Measurements from ENCODE around the gene TBC1D10A. TPM values are rescaled to one million over a fixed set of nuclear protein-coding genes. Genes with fewer than 3 reads are reported as not detected.

Gene TBC1D10A
- total and polyA plus RNA-seq, 7 donors = 2.2 to 4.8 (median 3.2) TPM

DNA sequence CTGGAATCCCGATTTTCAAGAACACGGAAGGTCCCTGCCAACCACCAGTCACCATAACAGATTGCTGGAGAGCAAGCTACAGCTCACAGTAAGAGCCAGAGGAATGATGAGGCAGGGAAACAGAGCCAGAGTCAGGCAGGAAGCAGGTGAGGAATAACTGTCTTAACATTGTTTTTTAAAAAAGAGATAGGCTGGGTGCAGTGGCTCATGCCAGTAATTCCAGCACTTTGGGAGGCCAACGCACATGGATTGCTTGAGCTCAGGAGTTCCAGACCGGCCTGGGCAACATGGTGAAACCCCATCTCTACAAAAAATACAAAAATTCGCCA is 24.0 kb downstream of the TBC1D10A start:
- DNase-seq = no peak
- peaks cover 0 to 10% of the 10 kb centered on the region in 2 donors for H3K36me3 ChIP-seq (ENCODE audit: insufficient read depth in 1 of 2, low read depth in 1 of 2)
- WGBS, 3 donors = 54 to 66% (median 64%) methylated on average over 5 of the region's 5 CpGs
- H3K4me1 ChIP-seq = peaks cover 13% of the 10 kb centered on the region
- H3K27me3 ChIP-seq (ENCODE audit: insufficient read depth in 3 of 3, low read length in 2 of 3) = no peaks in the 10 kb centered on the region
- TF ChIP-seq, protein P1, sequence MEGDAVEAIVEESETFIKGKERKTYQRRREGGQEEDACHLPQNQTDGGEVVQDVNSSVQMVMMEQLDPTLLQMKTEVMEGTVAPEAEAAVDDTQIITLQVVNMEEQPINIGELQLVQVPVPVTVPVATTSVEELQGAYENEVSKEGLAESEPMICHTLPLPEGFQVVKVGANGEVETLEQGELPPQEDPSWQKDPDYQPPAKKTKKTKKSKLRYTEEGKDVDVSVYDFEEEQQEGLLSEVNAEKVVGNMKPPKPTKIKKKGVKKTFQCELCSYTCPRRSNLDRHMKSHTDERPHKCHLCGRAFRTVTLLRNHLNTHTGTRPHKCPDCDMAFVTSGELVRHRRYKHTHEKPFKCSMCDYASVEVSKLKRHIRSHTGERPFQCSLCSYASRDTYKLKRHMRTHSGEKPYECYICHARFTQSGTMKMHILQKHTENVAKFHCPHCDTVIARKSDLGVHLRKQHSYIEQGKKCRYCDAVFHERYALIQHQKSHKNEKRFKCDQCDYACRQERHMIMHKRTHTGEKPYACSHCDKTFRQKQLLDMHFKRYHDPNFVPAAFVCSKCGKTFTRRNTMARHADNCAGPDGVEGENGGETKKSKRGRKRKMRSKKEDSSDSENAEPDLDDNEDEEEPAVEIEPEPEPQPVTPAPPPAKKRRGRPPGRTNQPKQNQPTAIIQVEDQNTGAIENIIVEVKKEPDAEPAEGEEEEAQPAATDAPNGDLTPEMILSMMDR (IDR thresholded peaks at IDR 0.05) = no peak
- H3K4me3 ChIP-seq = no peak overlapping the region
- intact Hi-C loops (cut with DNase I) = no loop called here
- no peak for ATAC-seq
- H3K27ac ChIP-seq = peak overlapping the region; percentile 46
- no peaks in the 10 kb centered on the region for H3K9me3 ChIP-seq

DNA sequence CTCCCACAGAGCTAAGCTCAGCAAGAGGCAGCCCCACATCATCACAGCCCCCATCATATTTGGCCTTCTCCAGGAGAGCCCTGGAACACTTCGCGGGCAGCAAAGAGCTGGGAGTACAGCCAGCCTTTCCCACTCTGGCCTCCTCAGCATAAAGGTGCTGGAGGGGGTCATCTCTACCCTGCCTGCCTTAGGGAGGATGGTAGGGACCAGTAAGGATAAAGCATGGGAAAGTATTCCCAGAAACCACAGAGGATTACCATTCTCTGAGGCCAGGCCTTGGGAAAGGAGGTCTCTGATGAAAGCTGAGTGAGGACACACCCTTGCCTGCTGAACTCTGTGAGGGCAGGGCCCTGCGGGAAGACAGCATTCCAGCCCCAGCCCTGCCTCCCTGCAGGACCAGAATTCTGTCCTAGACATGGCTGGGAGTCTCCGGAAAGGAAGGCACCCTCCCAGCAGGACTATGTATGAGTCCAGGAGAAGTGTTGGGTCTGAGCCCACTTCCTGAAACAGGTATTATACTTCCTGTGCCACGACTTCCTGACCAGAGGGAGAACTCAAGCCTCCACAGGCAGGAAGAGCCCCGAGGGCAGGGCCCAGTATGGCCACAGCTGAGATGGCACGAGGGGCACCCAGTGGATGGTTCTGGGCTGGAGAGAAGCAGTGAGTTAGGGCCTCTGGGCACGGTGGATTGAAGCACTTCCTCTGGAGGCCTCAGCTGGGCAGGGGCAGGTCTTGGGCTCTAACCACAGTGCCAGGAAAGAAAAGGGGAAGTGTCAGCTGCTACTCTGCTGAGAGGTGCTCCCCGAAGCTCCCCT is 24.5 kb downstream of the TBC1D10A start:
- intact Hi-C loops (cut with DNase I) = no loop called here
- WGBS, 3 donors = 40 to 52% (median 41%) methylated on average over 9 of the region's 9 CpGs
- Histone ChIP-seq H3K36me3 (ENCODE audit: insufficient read depth in 1 of 2, low read depth in 1 of 2) (peaks cover 0 to 15% of the 10 kb centered on the region in 2 donors), H3K4me1 (peaks cover 13% of the 10 kb centered on the region), H3K9me3 (no peaks in the 10 kb centered on the region), H3K4me3 (no peak overlapping the region), H3K27me3 (ENCODE audit: insufficient read depth in 3 of 3, low read length in 2 of 3) (no peaks in the 10 kb centered on the region), H3K27ac (peak overlapping the region; percentile 46)
- DNase-seq = peak in 1 of 2 donors; percentile 70
- peak; percentile 29 to 39 (median 33) for ATAC-seq
- TF ChIP-seq, protein P1 (IDR thresholded peaks at IDR 0.05) = no peak

DNA sequence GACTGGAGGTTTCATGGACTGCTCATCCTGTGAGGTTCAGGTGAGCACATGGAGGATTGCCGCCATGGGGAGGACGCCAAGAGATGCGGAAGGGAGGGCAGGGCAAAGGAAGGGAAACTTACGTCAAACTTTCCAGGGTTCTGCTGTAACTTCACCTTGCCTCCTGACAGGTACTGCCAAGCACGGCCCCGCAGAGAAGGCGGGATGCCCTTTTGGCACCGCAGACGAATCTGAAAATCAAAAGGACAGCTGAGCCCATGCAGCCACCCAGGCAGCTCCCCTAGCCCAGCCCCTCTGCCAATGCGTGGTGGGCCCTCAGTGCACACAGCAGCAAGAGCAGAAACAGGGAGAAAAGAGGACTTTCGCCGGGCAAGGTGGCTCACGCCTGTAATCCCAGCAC is 27.4 kb downstream of the TBC1D10A start:
- Histone ChIP-seq H3K9me3 (no peaks in the 10 kb centered on the region), H3K4me3 (no peak overlapping the region), H3K27ac (no peak overlapping the region), H3K27me3 (ENCODE audit: insufficient read depth in 3 of 3, low read length in 2 of 3) (no peaks in the 10 kb centered on the region), H3K4me1 (peaks cover 9% of the 10 kb centered on the region), H3K36me3 (ENCODE audit: insufficient read depth in 1 of 2, low read depth in 1 of 2) (peaks cover 0 to 25% of the 10 kb centered on the region in 2 donors)
- intact Hi-C loops (cut with DNase I) = no loop called here
- ATAC-seq (no peak), DNase-seq (no peak)
- TF ChIP-seq, protein P1 (IDR thresholded peaks at IDR 0.05) = no peak
- 95 to 96% (median 95%) methylated on average over 13 of the region's 13 CpGs for WGBS, 3 donors

DNA sequence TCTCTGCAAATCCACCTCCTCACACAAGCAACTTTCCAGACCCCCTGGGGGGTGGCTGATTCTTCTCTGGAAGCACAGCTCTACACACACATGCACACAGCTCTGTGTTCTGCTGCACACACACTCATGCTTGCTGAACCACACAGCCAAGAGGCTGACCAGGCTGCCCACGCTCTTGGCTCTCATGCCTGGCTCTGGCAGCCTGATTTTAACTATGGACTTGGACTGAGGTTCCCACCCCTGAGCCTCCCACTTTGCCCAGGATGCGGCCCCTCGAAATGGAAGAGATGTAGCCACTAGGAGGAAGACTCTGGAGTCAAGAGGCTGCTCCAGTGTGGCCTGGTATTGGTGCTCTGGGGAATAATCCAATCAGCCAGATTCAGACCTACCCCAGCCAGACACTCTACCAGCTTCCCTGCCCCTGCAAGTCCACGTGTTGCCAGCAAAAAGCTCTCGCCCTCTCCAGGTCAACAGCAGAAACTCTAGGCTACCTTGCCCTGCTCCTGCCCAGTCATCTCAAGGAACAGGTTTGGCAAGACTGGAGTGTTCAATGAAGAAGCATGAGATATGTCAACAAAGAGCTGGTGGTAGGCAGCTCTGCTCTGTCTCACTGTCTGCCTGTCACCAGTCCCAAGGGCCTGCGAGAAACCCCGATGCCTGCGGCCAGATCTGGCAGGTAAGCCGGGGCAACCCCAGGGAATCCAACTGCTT is 28.6 kb downstream of the TBC1D10A start:
- Histone ChIP-seq H3K4me1 (peaks cover 9% of the 10 kb centered on the region), H3K4me3 (no peak overlapping the region), H3K9me3 (no peaks in the 10 kb centered on the region), H3K27ac (no peak overlapping the region), H3K27me3 (ENCODE audit: insufficient read depth in 3 of 3, low read length in 2 of 3) (no peaks in the 10 kb centered on the region), H3K36me3 (ENCODE audit: insufficient read depth in 1 of 2, low read depth in 1 of 2) (peaks cover 0 to 29% of the 10 kb centered on the region in 2 donors)
- DNase-seq = no peak
- intact Hi-C loops (cut with DNase I) = no loop called here
- ATAC-seq = no peak
- 89 to 93% (median 92%) methylated on average over 9 of the region's 9 CpGs for WGBS, 3 donors
- TF ChIP-seq, protein P1 (IDR thresholded peaks at IDR 0.05) = no peak
